Prostate gland (tissue), 2 donors: ENCODE results near the gene ATAD3C.

Experiments
- POLR2A ChIP-seq: fragments of 450-650 bp; IDR thresholded peaks from one replicate; pipeline ENCODE4 v1.6.1; 2016; ENCODE audit warnings: antibody characterized with exemption, mild to moderate bottlenecking
- TF ChIP-seq, protein P1 (sequence below), 4 experiments: fragments of 200-600 bp in 2 of 4; fragments of 450-650 bp in 2 of 4; sonication (generic) in 2 of 4; IDR thresholded peaks; 1 replicate in 3 of 4; 2 replicates in 1 of 4; pipeline ENCODE4 v1.5.1; 2016 to 2019; ENCODE audit warnings: antibody characterized with exemption in 4 of 4, mild to moderate bottlenecking in 2 of 4, moderate library complexity in 2 of 4

DNA sequence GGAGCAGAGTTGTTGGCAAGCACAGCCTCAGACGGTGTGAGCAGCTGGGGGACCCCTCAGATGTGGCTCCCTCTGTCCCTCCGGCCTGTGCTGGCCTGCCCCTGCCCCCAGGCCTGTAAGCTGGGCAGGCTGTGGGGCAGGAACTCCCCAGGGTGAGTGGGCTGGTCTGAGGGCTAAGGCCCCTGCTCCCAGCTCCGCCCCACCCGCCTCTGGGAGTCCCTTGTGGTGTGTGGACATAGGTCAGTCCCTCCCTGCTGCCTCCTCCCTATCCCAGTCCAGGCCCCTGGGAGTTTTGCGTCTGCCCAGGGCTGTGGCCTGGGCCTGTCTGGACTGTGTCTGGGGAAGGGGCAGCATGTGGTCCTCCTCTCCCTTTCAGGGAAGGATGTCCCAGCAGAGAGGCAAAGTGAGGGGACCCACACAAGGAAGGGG, 17.6 kb upstream of the ATAD3C start:
- no peak for TF ChIP-seq POLR2A
- TF ChIP-seq, protein P1, sequence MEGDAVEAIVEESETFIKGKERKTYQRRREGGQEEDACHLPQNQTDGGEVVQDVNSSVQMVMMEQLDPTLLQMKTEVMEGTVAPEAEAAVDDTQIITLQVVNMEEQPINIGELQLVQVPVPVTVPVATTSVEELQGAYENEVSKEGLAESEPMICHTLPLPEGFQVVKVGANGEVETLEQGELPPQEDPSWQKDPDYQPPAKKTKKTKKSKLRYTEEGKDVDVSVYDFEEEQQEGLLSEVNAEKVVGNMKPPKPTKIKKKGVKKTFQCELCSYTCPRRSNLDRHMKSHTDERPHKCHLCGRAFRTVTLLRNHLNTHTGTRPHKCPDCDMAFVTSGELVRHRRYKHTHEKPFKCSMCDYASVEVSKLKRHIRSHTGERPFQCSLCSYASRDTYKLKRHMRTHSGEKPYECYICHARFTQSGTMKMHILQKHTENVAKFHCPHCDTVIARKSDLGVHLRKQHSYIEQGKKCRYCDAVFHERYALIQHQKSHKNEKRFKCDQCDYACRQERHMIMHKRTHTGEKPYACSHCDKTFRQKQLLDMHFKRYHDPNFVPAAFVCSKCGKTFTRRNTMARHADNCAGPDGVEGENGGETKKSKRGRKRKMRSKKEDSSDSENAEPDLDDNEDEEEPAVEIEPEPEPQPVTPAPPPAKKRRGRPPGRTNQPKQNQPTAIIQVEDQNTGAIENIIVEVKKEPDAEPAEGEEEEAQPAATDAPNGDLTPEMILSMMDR (IDR thresholded peaks at IDR 0.05): no peak
